Measurements from ENCODE around the gene EIF2AK2. TPM values are rescaled to one million over a fixed set of nuclear protein-coding genes. Genes with fewer than 3 reads are reported as not detected.

EIF2AK2 gene
- polyA plus RNA-seq, 2 donors: 3.6 to 4.0 TPM

DNA sequence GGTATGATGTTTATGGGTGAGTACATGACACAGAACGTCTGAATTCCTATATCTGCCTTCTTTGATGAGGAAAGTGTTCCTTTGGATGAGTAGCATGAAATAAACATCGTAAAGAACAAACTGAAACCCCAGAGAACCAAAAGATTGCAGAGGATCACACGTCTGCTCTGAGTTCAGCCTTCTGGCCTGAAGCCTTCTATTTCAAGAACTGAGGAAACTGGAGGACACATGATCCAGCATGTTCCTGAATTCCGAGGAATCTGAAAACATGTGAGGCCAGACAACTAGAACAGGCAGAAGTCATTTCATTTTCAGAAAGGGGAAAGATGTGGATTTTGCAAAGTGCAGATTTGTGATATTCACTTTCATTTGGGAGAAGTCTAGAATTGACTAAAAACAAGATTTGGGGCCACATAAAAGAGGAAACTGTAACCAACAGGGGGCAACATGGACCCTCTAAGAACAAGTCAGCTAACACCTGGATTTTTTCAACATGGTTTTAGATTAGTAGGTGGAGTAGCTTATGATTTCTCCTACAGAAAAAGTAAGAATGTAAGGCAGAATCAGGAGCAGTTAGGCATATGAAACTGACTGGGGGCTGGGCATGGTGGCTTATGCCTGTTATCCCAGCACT is 23.3 kb upstream of the EIF2AK2 start:
- 35 to 43% methylated on average over 4 of the region's 4 CpGs for WGBS, 2 donors
- Histone ChIP-seq H3K27ac (ENCODE audit: low read depth in 2 of 2, low read length in 1 of 2) (no peak overlapping the region), H3K4me3 (ENCODE audit: low read depth in 1 of 2, low read length in 2 of 2) (no peak overlapping the region), H3K9me3 (ENCODE audit: control insufficient read depth in 2 of 2, insufficient read depth in 1 of 2, low read depth in 1 of 2, low read length in 1 of 2) (no peaks in the 10 kb centered on the region), H3K36me3 (ENCODE audit: control insufficient read depth in 2 of 2, insufficient read depth in 2 of 2, low read length in 1 of 2) (no peaks in the 10 kb centered on the region), H3K27me3 (ENCODE audit: control insufficient read depth in 1 of 2, insufficient read depth in 2 of 2, low read length in 2 of 2) (no peaks in the 10 kb centered on the region), H3K4me1 (ENCODE audit: control insufficient read depth in 2 of 2, insufficient read depth in 2 of 2, low read length in 1 of 2) (no peaks in the 10 kb centered on the region)

DNA sequence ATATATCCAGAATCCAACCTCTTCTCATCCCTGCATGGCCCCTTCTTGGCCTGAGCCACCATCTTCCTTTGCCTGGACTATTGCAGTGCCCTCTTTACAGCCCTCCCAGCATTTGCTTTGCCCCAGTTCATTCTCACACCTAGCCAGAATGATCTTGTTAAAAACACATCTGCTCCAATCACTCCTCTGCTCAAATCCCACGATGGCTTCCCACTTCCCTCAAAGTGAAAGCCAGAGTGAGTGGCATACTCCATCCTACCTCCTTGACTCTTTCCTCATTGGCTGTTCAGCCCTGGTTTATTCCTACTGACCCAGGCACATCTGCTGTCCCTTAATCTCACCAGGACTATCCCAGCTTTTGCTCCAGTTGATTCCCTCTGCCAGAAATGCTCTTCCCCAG is 17.0 kb upstream of the EIF2AK2 start:
- Histone ChIP-seq H3K27ac (ENCODE audit: low read depth in 2 of 2, low read length in 1 of 2) (no peak overlapping the region), H3K27me3 (ENCODE audit: control insufficient read depth in 1 of 2, insufficient read depth in 2 of 2, low read length in 2 of 2) (no peaks in the 10 kb centered on the region), H3K4me3 (ENCODE audit: low read depth in 1 of 2, low read length in 2 of 2) (no peak overlapping the region), H3K9me3 (ENCODE audit: control insufficient read depth in 2 of 2, insufficient read depth in 1 of 2, low read depth in 1 of 2, low read length in 1 of 2) (no peaks in the 10 kb centered on the region), H3K4me1 (ENCODE audit: control insufficient read depth in 2 of 2, insufficient read depth in 2 of 2, low read length in 1 of 2) (no peaks in the 10 kb centered on the region), H3K36me3 (ENCODE audit: control insufficient read depth in 2 of 2, insufficient read depth in 2 of 2, low read length in 1 of 2) (no peaks in the 10 kb centered on the region)
- WGBS, 2 donors: 82 to 85% methylated on average over 1 of the region's 1 CpG

GRCh38 chr2:37171624-37171950 is 14.8 kb upstream of the EIF2AK2 start:
- Histone ChIP-seq H3K4me1 (ENCODE audit: control insufficient read depth in 2 of 2, insufficient read depth in 2 of 2, low read length in 1 of 2) (no peaks in the 10 kb centered on the region), H3K27me3 (ENCODE audit: control insufficient read depth in 1 of 2, insufficient read depth in 2 of 2, low read length in 2 of 2) (no peaks in the 10 kb centered on the region), H3K9me3 (ENCODE audit: control insufficient read depth in 2 of 2, insufficient read depth in 1 of 2, low read depth in 1 of 2, low read length in 1 of 2) (no peaks in the 10 kb centered on the region), H3K27ac (ENCODE audit: low read depth in 2 of 2, low read length in 1 of 2) (no peak overlapping the region), H3K4me3 (ENCODE audit: low read depth in 1 of 2, low read length in 2 of 2) (no peak overlapping the region), H3K36me3 (ENCODE audit: control insufficient read depth in 2 of 2, insufficient read depth in 2 of 2, low read length in 1 of 2) (no peaks in the 10 kb centered on the region)

DNA sequence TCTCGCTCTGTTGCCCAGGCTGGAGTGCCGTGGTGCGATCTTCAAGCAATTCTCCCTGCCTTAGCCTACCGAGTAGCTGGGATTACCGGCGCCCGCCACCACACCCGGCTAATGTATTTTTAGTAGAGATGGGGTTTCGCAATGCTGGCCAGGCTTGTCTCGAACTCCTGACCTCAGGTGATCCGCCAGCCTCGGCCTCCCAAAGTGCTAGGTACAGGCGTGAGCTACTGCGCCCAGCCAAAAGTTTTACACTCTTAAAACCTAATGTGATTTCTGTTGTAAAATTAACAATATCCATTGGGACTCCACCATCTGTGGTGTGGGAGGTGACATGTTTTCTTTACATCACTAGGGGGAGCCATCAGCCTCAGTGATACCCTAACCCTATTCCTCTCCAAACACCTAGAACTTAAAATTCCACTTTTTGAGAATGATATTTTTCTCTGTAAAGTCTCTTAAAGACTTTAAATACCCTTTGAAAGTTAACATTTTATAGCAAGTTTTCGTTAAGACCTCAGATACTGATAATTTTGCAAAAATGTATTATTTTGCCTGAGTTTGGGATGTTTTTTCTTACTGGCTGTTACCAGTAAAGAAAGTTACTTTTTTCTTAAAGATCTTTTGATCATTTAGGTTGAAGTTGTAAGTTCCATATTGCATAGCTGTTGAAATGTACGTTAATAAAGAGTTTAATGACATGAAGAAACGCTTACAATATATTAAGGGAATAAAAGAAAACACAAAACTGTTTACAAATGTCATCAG is 11.6 kb upstream of the EIF2AK2 start:
- Histone ChIP-seq H3K27me3 (ENCODE audit: control insufficient read depth in 1 of 2, insufficient read depth in 2 of 2, low read length in 2 of 2) (no peaks in the 10 kb centered on the region), H3K4me3 (ENCODE audit: low read depth in 1 of 2, low read length in 2 of 2) (no peak overlapping the region), H3K9me3 (ENCODE audit: control insufficient read depth in 2 of 2, insufficient read depth in 1 of 2, low read depth in 1 of 2, low read length in 1 of 2) (no peaks in the 10 kb centered on the region), H3K4me1 (ENCODE audit: control insufficient read depth in 2 of 2, insufficient read depth in 2 of 2, low read length in 1 of 2) (no peaks in the 10 kb centered on the region), H3K36me3 (ENCODE audit: control insufficient read depth in 2 of 2, insufficient read depth in 2 of 2, low read length in 1 of 2) (no peaks in the 10 kb centered on the region), H3K27ac (ENCODE audit: low read depth in 2 of 2, low read length in 1 of 2) (peak overlapping the region; percentile 34 to 65)
- WGBS, 2 donors: 41 to 46% methylated on average over 17 of the region's 17 CpGs

GRCh38 chr2:37167636-37168180 is 10.9 kb upstream of the EIF2AK2 start:
- H3K27me3 ChIP-seq (ENCODE audit: control insufficient read depth in 1 of 2, insufficient read depth in 2 of 2, low read length in 2 of 2): no peaks in the 10 kb centered on the region
- peak overlapping the region in 1 of 2 donors; percentile 34 for H3K27ac ChIP-seq (ENCODE audit: low read depth in 2 of 2, low read length in 1 of 2)
- H3K36me3 ChIP-seq (ENCODE audit: control insufficient read depth in 2 of 2, insufficient read depth in 2 of 2, low read length in 1 of 2): no peaks in the 10 kb centered on the region
- WGBS, 2 donors: 76 to 79% methylated on average over 3 of the region's 3 CpGs
- H3K9me3 ChIP-seq (ENCODE audit: control insufficient read depth in 2 of 2, insufficient read depth in 1 of 2, low read depth in 1 of 2, low read length in 1 of 2): no peaks in the 10 kb centered on the region
- H3K4me1 ChIP-seq (ENCODE audit: control insufficient read depth in 2 of 2, insufficient read depth in 2 of 2, low read length in 1 of 2): no peaks in the 10 kb centered on the region
- no peak overlapping the region for H3K4me3 ChIP-seq (ENCODE audit: low read depth in 1 of 2, low read length in 2 of 2)

DNA sequence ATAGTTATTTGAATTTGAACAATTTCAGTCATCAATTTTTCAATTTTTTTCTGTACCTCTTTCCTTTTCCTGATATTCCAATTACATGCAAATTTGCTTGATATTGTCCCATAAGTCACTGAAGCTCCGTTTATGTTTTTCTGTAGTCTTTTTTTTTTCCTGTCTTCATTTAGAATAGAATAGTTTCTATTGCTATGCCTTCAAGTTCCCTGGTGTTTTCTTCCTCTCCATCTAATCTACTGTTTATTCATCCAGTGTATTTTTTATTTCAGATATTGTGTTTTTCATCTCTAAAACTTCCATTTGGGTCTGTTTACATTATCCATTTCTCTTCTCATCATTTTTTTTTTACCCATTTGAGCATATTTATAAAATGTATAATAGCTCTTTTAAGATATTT is 8.0 kb upstream of the EIF2AK2 start:
- no peaks in the 10 kb centered on the region for H3K4me1 ChIP-seq (ENCODE audit: control insufficient read depth in 2 of 2, insufficient read depth in 2 of 2, low read length in 1 of 2)
- H3K36me3 ChIP-seq (ENCODE audit: control insufficient read depth in 2 of 2, insufficient read depth in 2 of 2, low read length in 1 of 2): no peaks in the 10 kb centered on the region
- WGBS, 2 donors: 79 to 92% methylated on average over 1 of the region's 1 CpG
- H3K27ac ChIP-seq (ENCODE audit: low read depth in 2 of 2, low read length in 1 of 2): no peak overlapping the region
- H3K4me3 ChIP-seq (ENCODE audit: low read depth in 1 of 2, low read length in 2 of 2): no peak overlapping the region
- no peaks in the 10 kb centered on the region for H3K9me3 ChIP-seq (ENCODE audit: control insufficient read depth in 2 of 2, insufficient read depth in 1 of 2, low read depth in 1 of 2, low read length in 1 of 2)
- H3K27me3 ChIP-seq (ENCODE audit: control insufficient read depth in 1 of 2, insufficient read depth in 2 of 2, low read length in 2 of 2): no peaks in the 10 kb centered on the region

- Histone ChIP-seq H3K9me3 (ENCODE audit: control insufficient read depth in 2 of 2, insufficient read depth in 1 of 2, low read depth in 1 of 2, low read length in 1 of 2) (no peaks in the 10 kb centered on the region), H3K4me1 (ENCODE audit: control insufficient read depth in 2 of 2, insufficient read depth in 2 of 2, low read length in 1 of 2) (peaks cover 0 to 8% of the 10 kb centered on the region in 2 donors), H3K36me3 (ENCODE audit: control insufficient read depth in 2 of 2, insufficient read depth in 2 of 2, low read length in 1 of 2) (no peaks in the 10 kb centered on the region), H3K27me3 (ENCODE audit: control insufficient read depth in 1 of 2, insufficient read depth in 2 of 2, low read length in 2 of 2) (no peaks in the 10 kb centered on the region), H3K27ac (ENCODE audit: low read depth in 2 of 2, low read length in 1 of 2) (peak overlapping the region; percentile 79 to 87), H3K4me3 (ENCODE audit: low read depth in 1 of 2, low read length in 2 of 2) (peak overlapping the region; percentile 70 to 97)
- 1 to 2% methylated on average over 27 of the region's 27 CpGs for WGBS, 2 donors
These were observed 516 bp downstream of the EIF2AK2 start for GRCh38 chr2:37156071-37156856.

- Histone ChIP-seq H3K27ac (ENCODE audit: low read depth in 2 of 2, low read length in 1 of 2) (no peak overlapping the region), H3K4me3 (ENCODE audit: low read depth in 1 of 2, low read length in 2 of 2) (no peak overlapping the region), H3K9me3 (ENCODE audit: control insufficient read depth in 2 of 2, insufficient read depth in 1 of 2, low read depth in 1 of 2, low read length in 1 of 2) (no peaks in the 10 kb centered on the region), H3K27me3 (ENCODE audit: control insufficient read depth in 1 of 2, insufficient read depth in 2 of 2, low read length in 2 of 2) (no peaks in the 10 kb centered on the region), H3K4me1 (ENCODE audit: control insufficient read depth in 2 of 2, insufficient read depth in 2 of 2, low read length in 1 of 2) (peaks cover 0 to 8% of the 10 kb centered on the region in 2 donors), H3K36me3 (ENCODE audit: control insufficient read depth in 2 of 2, insufficient read depth in 2 of 2, low read length in 1 of 2) (no peaks in the 10 kb centered on the region)
- 92 to 93% methylated on average over 4 of the region's 4 CpGs for WGBS, 2 donors
These were observed 2.0 kb downstream of the EIF2AK2 start for GRCh38 chr2:37154785-37155184.

- no peaks in the 10 kb centered on the region for H3K36me3 ChIP-seq (ENCODE audit: control insufficient read depth in 2 of 2, insufficient read depth in 2 of 2, low read length in 1 of 2)
- 88 to 98% methylated on average over 5 of the region's 5 CpGs for WGBS, 2 donors
- H3K4me3 ChIP-seq (ENCODE audit: low read depth in 1 of 2, low read length in 2 of 2): no peak overlapping the region
- H3K9me3 ChIP-seq (ENCODE audit: control insufficient read depth in 2 of 2, insufficient read depth in 1 of 2, low read depth in 1 of 2, low read length in 1 of 2): no peaks in the 10 kb centered on the region
- H3K27ac ChIP-seq (ENCODE audit: low read depth in 2 of 2, low read length in 1 of 2): no peak overlapping the region
- H3K27me3 ChIP-seq (ENCODE audit: control insufficient read depth in 1 of 2, insufficient read depth in 2 of 2, low read length in 2 of 2): no peaks in the 10 kb centered on the region
- peaks cover 0 to 8% of the 10 kb centered on the region in 2 donors for H3K4me1 ChIP-seq (ENCODE audit: control insufficient read depth in 2 of 2, insufficient read depth in 2 of 2, low read length in 1 of 2)
These were observed 3.6 kb downstream of the EIF2AK2 start for GRCh38 chr2:37153224-37153623.
